SK-N-SH (cell line): ENCODE measurements around the gene DHRS9. TPM values are rescaled to one million over a fixed set of nuclear protein-coding genes. Genes with fewer than 3 reads are reported as not detected.

Source experiments
- CTCF ChIA-PET: fragments of 300-600, 350-600 bp; formaldehyde crosslinking; extraction: SDS; loops from one replicate; lab custom pipeline; 2021; lab: Yijun Ruan, JAX
- POLR2A ChIA-PET: fragments of 350-600 bp; sonication (Branson Sonifier 250); formaldehyde crosslinking; extraction: SDS; loops from one replicate; lab custom pipeline; 2020; ENCODE audit warnings: antibody characterized with exemption, inconsistent platforms; lab: Yijun Ruan, JAX
- DNase-seq: peaks from one replicate; pipeline ENCODE4 v3.0.0; 2012
- H2AFZ ChIP-seq: fragments of 200-600 bp; sonication (generic); 2 replicates; pipeline ENCODE4 v1.8.1; 2016; ENCODE audit warnings: antibody characterized with exemption, mild to moderate bottlenecking, low read depth
- H3F3A ChIP-seq: fragments of 200-600 bp; sonication (generic); replicated peaks from 2 replicates; pipeline ENCODE3; 2016; ENCODE audit warnings: antibody characterized with exemption, mild to moderate bottlenecking; ENCODE audit not compliant: insufficient read depth
- H3K27ac ChIP-seq, 2 experiments: fragments of 200-500 bp in 1 of 2; fragments of 200-600 bp in 1 of 2; sonication (Bioruptor generic) in 1 of 2; sonication (generic), shearing (Covaris generic) in 1 of 2; 2 replicates each; pipeline versions ENCODE4 v1.5.1 to v1.6.1; 2014 to 2016; ENCODE audit warnings: low read depth in 2 of 2, inconsistent platforms in 1 of 2, low read length in 1 of 2, mild to moderate bottlenecking in 1 of 2, mixed read lengths in 1 of 2
- H3K27me3 ChIP-seq: fragments of 200-600 bp; sonication (generic), shearing (Covaris generic); 2 replicates; pipeline ENCODE4 v1.6.1; 2016; ENCODE audit warnings: mixed run types; ENCODE audit not compliant: insufficient read depth
- H3K36me3 ChIP-seq, 2 experiments: fragments of 200-500 bp in 1 of 2; fragments of 200-600 bp in 1 of 2; sonication (Bioruptor generic) in 1 of 2; sonication (generic) in 1 of 2; replicated peaks in 1 of 2; 2 replicates each; pipeline versions ENCODE3 to v1.5.1; 2014 to 2016; ENCODE audit warnings: low read length in 1 of 2, mild to moderate bottlenecking in 1 of 2; ENCODE audit not compliant: insufficient read depth in 2 of 2, control insufficient read depth in 1 of 2
- H3K4me1 ChIP-seq, 2 experiments: fragments of 200-500 bp in 1 of 2; fragments of 200-600 bp in 1 of 2; sonication (Bioruptor generic) in 1 of 2; sonication (generic), shearing (Covaris generic) in 1 of 2; 2 replicates each; pipeline versions ENCODE4 v1.5.1 to v1.6.1; 2014 to 2016; ENCODE audit warnings: low read depth in 1 of 2, low read length in 1 of 2, mixed run types in 1 of 2; ENCODE audit not compliant: insufficient read depth in 2 of 2, control insufficient read depth in 1 of 2
- H3K4me2 ChIP-seq: fragments of 200-600 bp; sonication (generic), shearing (Covaris generic); 2 replicates; pipeline ENCODE4 v1.6.1; 2017; ENCODE audit warnings: mixed run types
- H3K4me3 ChIP-seq, 2 experiments: fragments of 200-500 bp in 1 of 2; fragments of 200-600 bp in 1 of 2; sonication (Bioruptor generic) in 1 of 2; sonication (generic), shearing (Covaris generic) in 1 of 2; 2 replicates each; pipeline versions ENCODE4 v1.5.1 to v1.8.1; 2014 to 2016; ENCODE audit warnings: low read depth in 2 of 2, inconsistent platforms in 1 of 2, low read length in 1 of 2, mild to moderate bottlenecking in 1 of 2, mixed read lengths in 1 of 2, moderate library complexity in 1 of 2
- H3K79me2 ChIP-seq: fragments of 200-600 bp; sonication (generic); 2 replicates; pipeline ENCODE4 v1.8.1; 2017; ENCODE audit warnings: mild to moderate bottlenecking; ENCODE audit not compliant: insufficient read depth
- H3K9ac ChIP-seq: fragments of 200-600 bp; sonication (generic); 2 replicates; pipeline ENCODE4 v1.6.1; 2017; ENCODE audit warnings: mixed run types
- H3K9me2 ChIP-seq: fragments of 200-600 bp; sonication (generic); 2 replicates; pipeline ENCODE4 v1.6.1; 2017; ENCODE audit warnings: mixed run types
- H3K9me3 ChIP-seq: fragments of 200-600 bp; sonication (generic); 2 replicates; pipeline ENCODE4 v1.6.1; 2017; ENCODE audit warnings: mixed run types, mild to moderate bottlenecking, moderate library complexity
- H4K20me1 ChIP-seq: fragments of 200-600 bp; sonication (generic); 2 replicates; pipeline ENCODE4 v1.6.1; 2017; ENCODE audit warnings: mild to moderate bottlenecking, mixed run types; ENCODE audit not compliant: insufficient read depth
- CHD2 ChIP-seq: fragments of 150-350 bp; IDR thresholded peaks from 2 replicates; pipeline ENCODE4 v1.6.1; 2018; ENCODE audit warnings: low read length; ENCODE audit not compliant: partially characterized antibody
- EP300 ChIP-seq, 2 experiments: IDR thresholded peaks; 2 replicates each; pipeline versions ENCODE4 v1.4.0 to v1.6.1; 2012; ENCODE audit warnings: borderline replicate concordance in 1 of 2, low read depth in 1 of 2, low read length in 1 of 2
- EZH2phosphoT487 ChIP-seq: fragments of 200-600 bp; sonication (generic); IDR thresholded peaks from 2 replicates; pipeline ENCODE4 v1.6.1; 2017; ENCODE audit warnings: low read depth, mixed run types, mild to moderate bottlenecking, antibody characterized with exemption, moderate library complexity, borderline replicate concordance
- FOXJ3 ChIP-seq: sonication (generic); formaldehyde crosslinking; IDR thresholded peaks from 2 replicates; pipeline ENCODE4 v1.5.1; 2020; ENCODE audit warnings: mild to moderate bottlenecking, missing genetic modification reagents
- FOXM1 ChIP-seq: IDR thresholded peaks from 2 replicates; pipeline ENCODE4 v1.4.0; 2012; ENCODE audit warnings: low read depth, mild to moderate bottlenecking
- GABPA ChIP-seq: IDR thresholded peaks from 2 replicates; pipeline ENCODE4 v1.4.0; 2012; ENCODE audit warnings: low read depth, mild to moderate bottlenecking
- JUND ChIP-seq: IDR thresholded peaks from 2 replicates; pipeline ENCODE4 v1.4.0; 2012
- MXI1 ChIP-seq: IDR thresholded peaks from 2 replicates; pipeline ENCODE4 v1.6.1; 2012; ENCODE audit warnings: mild to moderate bottlenecking, low read depth, low read length, improper control_type of control experiment
- NFIC ChIP-seq: IDR thresholded peaks from 2 replicates; pipeline ENCODE4 v1.4.0; 2012; ENCODE audit warnings: borderline replicate concordance
- POLR2AphosphoS5 ChIP-seq: IDR thresholded peaks from 2 replicates; pipeline ENCODE4 v1.6.1; 2012; ENCODE audit warnings: low read depth, low read length
- RCOR1 ChIP-seq: fragments of 150-350 bp; IDR thresholded peaks from 2 replicates; pipeline ENCODE4 v1.6.1; 2017; ENCODE audit warnings: antibody characterized with exemption, low read length
- RFX5 ChIP-seq: IDR thresholded peaks from 2 replicates; pipeline ENCODE4 v1.6.1; 2012; ENCODE audit warnings: mild to moderate bottlenecking, improper control_type of control experiment, low read length
- RXRA ChIP-seq: IDR thresholded peaks from 2 replicates; pipeline ENCODE4 v1.4.0; 2012; ENCODE audit warnings: low read depth, mild to moderate bottlenecking, borderline replicate concordance
- SMC3 ChIP-seq: IDR thresholded peaks from 2 replicates; pipeline ENCODE4 v1.6.1; 2012; ENCODE audit warnings: low read depth, low read length, improper control_type of control experiment
- TCF12 ChIP-seq: IDR thresholded peaks from 2 replicates; pipeline ENCODE4 v1.4.0; 2012
- YY1 ChIP-seq: IDR thresholded peaks from 2 replicates; pipeline ENCODE4 v1.4.0; 2012; ENCODE audit warnings: low read depth, mild to moderate bottlenecking
- WGBS: methylation state at CpG from one replicate; pipeline ENCODE4 v1.1.6; 2017; ENCODE audit warnings: low lambda C conversion rate; 5-methylcytosine and 5-hydroxymethylcytosine counted together
- polyA plus RNA-seq, 3 experiments: library from polyadenylated mRNA; depleted of rRNA; stranded (reverse); fragments of >200 nt; gene quantifications; 2 replicates each; pipeline ENCODE4 v1.2.3, GENCODE V29; 2012
- TF ChIP-seq, protein P1 (sequence below): fragments of 150-350 bp; IDR thresholded peaks from 2 replicates; pipeline ENCODE4 v1.6.1; 2017; ENCODE audit warnings: antibody characterized with exemption, low read length, low read depth, borderline replicate concordance
- TF ChIP-seq, protein P2 (sequence below): IDR thresholded peaks from 2 replicates; pipeline ENCODE4 v1.4.0; 2012; ENCODE audit warnings: low read depth
- TF ChIP-seq, protein P3 (sequence below): fragments of 200-600 bp; sonication (generic); IDR thresholded peaks from 2 replicates; pipeline ENCODE4 v1.6.1; 2017; ENCODE audit warnings: antibody characterized with exemption, mild to moderate bottlenecking, moderate library complexity

The DHRS9 gene
- polyA plus RNA-seq, 1 of the 3 experiments (the other 2 are of a cell fraction), result not detected

- Histone ChIP-seq H3F3A (no peaks in the 10 kb centered on the region), H3K27me3 (no peaks in the 10 kb centered on the region), H3K9me3 (no peaks in the 10 kb centered on the region), H3K4me2 (no peak overlapping the region), H4K20me1 (no peaks in the 10 kb centered on the region), H3K9ac (no peak overlapping the region), H3K79me2 (no peaks in the 10 kb centered on the region), H3K4me1 (no peaks in the 10 kb centered on the region), H3K4me3 (no peak overlapping the region), H2AFZ (no peak overlapping the region), H3K36me3 (no peaks in the 10 kb centered on the region), H3K9me2 (no peaks in the 10 kb centered on the region), H3K27ac (no peak overlapping the region)
- 58% methylated on average over 5 of the region's 5 CpGs for WGBS
- CTCF ChIA-PET, result no interaction called here
- DNase-seq, result no peak
- TF ChIP-seq POLR2AphosphoS5, result no peak
- POLR2A ChIA-PET, result no interaction called here
These were observed 12.2 kb downstream of the DHRS9 start for GRCh38 chr2:169081551-169081950.

DNA sequence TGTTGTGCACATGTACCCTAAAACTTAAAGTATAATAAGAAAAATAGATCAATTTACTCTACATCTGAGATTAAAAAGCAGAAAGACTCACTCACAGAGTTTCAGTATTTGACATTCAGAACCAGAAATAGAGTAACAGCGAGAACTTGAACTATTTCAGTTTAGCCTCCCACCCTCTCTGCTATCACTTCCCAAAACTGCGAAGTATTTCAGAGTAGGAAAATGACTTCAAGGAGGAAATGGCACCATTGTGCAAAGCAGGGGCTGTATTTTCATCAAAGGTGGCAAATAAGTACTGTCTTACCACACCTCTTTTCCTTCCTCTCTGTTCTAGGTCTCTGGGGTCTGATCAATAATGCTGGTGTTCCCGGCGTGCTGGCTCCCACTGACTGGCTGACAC is 13.6 kb downstream of the DHRS9 start:
- ChIA-PET CTCF (interaction anchor here (1.0 to 2.3 kb wide), 3 partner anchors 27 to 58 kb away, joined by 3 to 10 read pairs (median 3); no protein-coding TSS in a partner anchor), POLR2A (no interaction called here)
- Histone ChIP-seq H3K4me3 (no peak overlapping the region), H3K4me2 (no peak overlapping the region), H3F3A (no peaks in the 10 kb centered on the region), H3K27me3 (no peaks in the 10 kb centered on the region), H3K4me1 (no peaks in the 10 kb centered on the region), H3K27ac (no peak overlapping the region), H4K20me1 (no peaks in the 10 kb centered on the region), H3K9ac (no peak overlapping the region), H3K9me2 (no peaks in the 10 kb centered on the region), H3K79me2 (no peaks in the 10 kb centered on the region), H3K36me3 (no peaks in the 10 kb centered on the region), H2AFZ (no peak overlapping the region), H3K9me3 (no peaks in the 10 kb centered on the region)
- DNase-seq, result no peak
- TF ChIP-seq, protein P1, sequence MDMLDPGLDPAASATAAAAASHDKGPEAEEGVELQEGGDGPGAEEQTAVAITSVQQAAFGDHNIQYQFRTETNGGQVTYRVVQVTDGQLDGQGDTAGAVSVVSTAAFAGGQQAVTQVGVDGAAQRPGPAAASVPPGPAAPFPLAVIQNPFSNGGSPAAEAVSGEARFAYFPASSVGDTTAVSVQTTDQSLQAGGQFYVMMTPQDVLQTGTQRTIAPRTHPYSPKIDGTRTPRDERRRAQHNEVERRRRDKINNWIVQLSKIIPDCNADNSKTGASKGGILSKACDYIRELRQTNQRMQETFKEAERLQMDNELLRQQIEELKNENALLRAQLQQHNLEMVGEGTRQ, result no peak
- TF ChIP-seq POLR2AphosphoS5 (no peak), SMC3 (no peak), TCF12 (no peak), RFX5 (no peak)
- TF ChIP-seq, protein P2, sequence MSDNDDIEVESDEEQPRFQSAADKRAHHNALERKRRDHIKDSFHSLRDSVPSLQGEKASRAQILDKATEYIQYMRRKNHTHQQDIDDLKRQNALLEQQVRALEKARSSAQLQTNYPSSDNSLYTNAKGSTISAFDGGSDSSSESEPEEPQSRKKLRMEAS, result no peak
- WGBS, result 45% methylated on average over 4 of the region's 4 CpGs

DNA sequence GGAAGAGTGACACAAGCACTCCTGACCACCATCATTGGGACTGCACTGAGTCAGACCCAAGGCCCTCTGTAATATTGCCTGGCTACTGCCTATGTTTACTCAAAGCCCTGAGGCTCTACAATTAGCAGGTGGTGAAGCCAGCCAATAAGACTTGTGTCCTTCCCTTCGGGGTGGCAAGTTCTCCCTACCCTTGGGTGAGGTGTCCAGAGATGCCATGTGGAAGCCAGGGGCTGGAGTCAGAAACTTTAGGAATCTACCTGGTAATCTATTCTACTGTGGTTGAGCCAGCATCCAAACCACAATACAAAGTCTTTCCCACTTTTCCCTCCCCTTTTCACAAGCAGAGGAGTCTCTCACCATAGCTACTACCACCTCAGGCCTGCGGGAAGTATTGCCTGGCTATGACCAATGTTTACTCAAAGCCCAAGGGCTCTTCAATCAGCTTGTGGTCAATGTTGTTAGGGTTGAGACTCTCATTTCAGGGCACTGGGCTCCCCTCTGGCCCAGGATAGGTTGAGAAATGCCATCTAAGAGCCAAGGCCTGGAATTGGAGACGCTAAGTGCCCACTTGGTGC is 17.6 kb downstream of the DHRS9 start:
- DNase-seq, result no peak
- Histone ChIP-seq H3K27ac (no peak overlapping the region), H3K27me3 (no peaks in the 10 kb centered on the region), H3K4me3 (no peak overlapping the region), H3K9ac (no peak overlapping the region), H3K79me2 (no peaks in the 10 kb centered on the region), H3K36me3 (no peaks in the 10 kb centered on the region), H3K4me2 (no peak overlapping the region), H3K9me2 (no peaks in the 10 kb centered on the region), H3F3A (no peaks in the 10 kb centered on the region), H2AFZ (no peak overlapping the region), H3K9me3 (no peaks in the 10 kb centered on the region), H3K4me1 (no peaks in the 10 kb centered on the region), H4K20me1 (no peaks in the 10 kb centered on the region)
- TF ChIP-seq EP300 (IDR thresholded peaks at IDR 0.05; ENCODE audit: borderline replicate concordance in 1 of 2, low read depth in 1 of 2, low read length in 1 of 2), result no peak
- TF ChIP-seq YY1, result no peak
- TF ChIP-seq RXRA, result no peak
- no peak for TF ChIP-seq EZH2phosphoT487
- TF ChIP-seq RCOR1, result no peak
- TF ChIP-seq NFIC, result no peak
- TF ChIP-seq FOXM1, result no peak
- TF ChIP-seq CHD2, result no peak
- no peak for TF ChIP-seq MXI1
- no peak for TF ChIP-seq RFX5
- TF ChIP-seq, protein P2, result no peak
- TF ChIP-seq JUND, result no peak
- TF ChIP-seq TCF12, result no peak
- TF ChIP-seq GABPA, result no peak
- TF ChIP-seq, protein P3, sequence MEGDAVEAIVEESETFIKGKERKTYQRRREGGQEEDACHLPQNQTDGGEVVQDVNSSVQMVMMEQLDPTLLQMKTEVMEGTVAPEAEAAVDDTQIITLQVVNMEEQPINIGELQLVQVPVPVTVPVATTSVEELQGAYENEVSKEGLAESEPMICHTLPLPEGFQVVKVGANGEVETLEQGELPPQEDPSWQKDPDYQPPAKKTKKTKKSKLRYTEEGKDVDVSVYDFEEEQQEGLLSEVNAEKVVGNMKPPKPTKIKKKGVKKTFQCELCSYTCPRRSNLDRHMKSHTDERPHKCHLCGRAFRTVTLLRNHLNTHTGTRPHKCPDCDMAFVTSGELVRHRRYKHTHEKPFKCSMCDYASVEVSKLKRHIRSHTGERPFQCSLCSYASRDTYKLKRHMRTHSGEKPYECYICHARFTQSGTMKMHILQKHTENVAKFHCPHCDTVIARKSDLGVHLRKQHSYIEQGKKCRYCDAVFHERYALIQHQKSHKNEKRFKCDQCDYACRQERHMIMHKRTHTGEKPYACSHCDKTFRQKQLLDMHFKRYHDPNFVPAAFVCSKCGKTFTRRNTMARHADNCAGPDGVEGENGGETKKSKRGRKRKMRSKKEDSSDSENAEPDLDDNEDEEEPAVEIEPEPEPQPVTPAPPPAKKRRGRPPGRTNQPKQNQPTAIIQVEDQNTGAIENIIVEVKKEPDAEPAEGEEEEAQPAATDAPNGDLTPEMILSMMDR, result no peak
- TF ChIP-seq FOXJ3, result no peak
- POLR2A ChIA-PET, result no interaction called here
- CTCF ChIA-PET, result interaction anchor here (1.0 to 1.5 kb wide), 2 partner anchors 22 to 23 kb away, joined by 5 to 9 read pairs; no protein-coding TSS in a partner anchor
- WGBS, result 21% methylated on average over 3 of the region's 3 CpGs
